ENCODE results near the gene PACRG. TPM values are rescaled to one million over a fixed set of nuclear protein-coding genes. Genes with fewer than 3 reads are reported as not detected.

The PACRG gene
- total and polyA plus RNA-seq, 4 donors, result 0.47 to 3.8 (median 2.4) TPM

DNA sequence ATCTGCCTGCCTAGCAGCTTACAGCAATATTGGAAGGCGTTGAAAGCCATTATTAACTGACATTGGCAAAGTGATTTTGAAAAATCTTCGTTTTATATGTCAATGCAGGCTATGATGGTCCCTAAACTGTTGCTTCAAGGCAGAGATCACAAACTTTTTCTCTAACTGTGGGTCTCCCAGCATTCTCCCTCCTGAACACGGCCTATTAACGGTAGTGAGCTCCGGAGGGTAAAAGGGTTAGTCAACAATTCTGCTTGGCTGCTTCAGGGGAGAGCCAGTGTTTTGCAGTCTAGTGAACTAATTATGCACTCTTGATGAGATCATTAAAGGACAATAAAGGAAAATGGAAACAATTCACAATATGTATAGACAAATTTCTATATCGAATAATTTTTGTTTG is 424.9 kb downstream of the PACRG start:
- Histone ChIP-seq H3K27ac (ENCODE audit: low read depth in 1 of 2, low read length in 2 of 2) (no peak overlapping the region), H3K4me3 (ENCODE audit: low read depth in 1 of 3, low read length in 3 of 3) (no peak overlapping the region), H3K9me3 (ENCODE audit: control insufficient read depth in 4 of 4, low read length in 3 of 4) (no peaks in the 10 kb centered on the region), H3K9ac (ENCODE audit: low read depth in 1 of 2, low read length in 2 of 2) (no peak overlapping the region), H3K36me3 (ENCODE audit: control insufficient read depth in 4 of 4, insufficient read depth in 3 of 4, low read depth in 1 of 4, low read length in 3 of 4) (no peaks in the 10 kb centered on the region), H3K27me3 (ENCODE audit: control insufficient read depth in 4 of 4, insufficient read depth in 4 of 4, low read length in 3 of 4) (peaks cover 0 to 3% (median 0%) of the 10 kb centered on the region in 4 donors), H3K4me1 (ENCODE audit: control insufficient read depth in 4 of 4, insufficient read depth in 4 of 4, low read length in 3 of 4) (no peaks in the 10 kb centered on the region)
- no peak for DNase-seq (ENCODE audit: low spot score)
- no peak for TF ChIP-seq HNF4A (conservative IDR thresholded peaks at IDR 0.05)
- TF ChIP-seq FOXA1 (IDR thresholded peaks at IDR 0.05), result no peak
- no peak for TF ChIP-seq RAD21 (IDR thresholded peaks at IDR 0.05)
- TF ChIP-seq, protein P1, sequence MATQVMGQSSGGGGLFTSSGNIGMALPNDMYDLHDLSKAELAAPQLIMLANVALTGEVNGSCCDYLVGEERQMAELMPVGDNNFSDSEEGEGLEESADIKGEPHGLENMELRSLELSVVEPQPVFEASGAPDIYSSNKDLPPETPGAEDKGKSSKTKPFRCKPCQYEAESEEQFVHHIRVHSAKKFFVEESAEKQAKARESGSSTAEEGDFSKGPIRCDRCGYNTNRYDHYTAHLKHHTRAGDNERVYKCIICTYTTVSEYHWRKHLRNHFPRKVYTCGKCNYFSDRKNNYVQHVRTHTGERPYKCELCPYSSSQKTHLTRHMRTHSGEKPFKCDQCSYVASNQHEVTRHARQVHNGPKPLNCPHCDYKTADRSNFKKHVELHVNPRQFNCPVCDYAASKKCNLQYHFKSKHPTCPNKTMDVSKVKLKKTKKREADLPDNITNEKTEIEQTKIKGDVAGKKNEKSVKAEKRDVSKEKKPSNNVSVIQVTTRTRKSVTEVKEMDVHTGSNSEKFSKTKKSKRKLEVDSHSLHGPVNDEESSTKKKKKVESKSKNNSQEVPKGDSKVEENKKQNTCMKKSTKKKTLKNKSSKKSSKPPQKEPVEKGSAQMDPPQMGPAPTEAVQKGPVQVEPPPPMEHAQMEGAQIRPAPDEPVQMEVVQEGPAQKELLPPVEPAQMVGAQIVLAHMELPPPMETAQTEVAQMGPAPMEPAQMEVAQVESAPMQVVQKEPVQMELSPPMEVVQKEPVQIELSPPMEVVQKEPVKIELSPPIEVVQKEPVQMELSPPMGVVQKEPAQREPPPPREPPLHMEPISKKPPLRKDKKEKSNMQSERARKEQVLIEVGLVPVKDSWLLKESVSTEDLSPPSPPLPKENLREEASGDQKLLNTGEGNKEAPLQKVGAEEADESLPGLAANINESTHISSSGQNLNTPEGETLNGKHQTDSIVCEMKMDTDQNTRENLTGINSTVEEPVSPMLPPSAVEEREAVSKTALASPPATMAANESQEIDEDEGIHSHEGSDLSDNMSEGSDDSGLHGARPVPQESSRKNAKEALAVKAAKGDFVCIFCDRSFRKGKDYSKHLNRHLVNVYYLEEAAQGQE (IDR thresholded peaks at IDR 0.05), result no peak
- no peak for TF ChIP-seq FOXA2 (IDR thresholded peaks at IDR 0.05)
- TF ChIP-seq YY1 (IDR thresholded peaks at IDR 0.05), result no peak
- TF ChIP-seq HNF4G (IDR thresholded peaks at IDR 0.05), result no peak
- TF ChIP-seq NR2F2 (IDR thresholded peaks at IDR 0.05), result no peak
- TF ChIP-seq RXRA (IDR thresholded peaks at IDR 0.05), result no peak
- WGBS, result 91% methylated on average over 6 of the region's 6 CpGs

DNA sequence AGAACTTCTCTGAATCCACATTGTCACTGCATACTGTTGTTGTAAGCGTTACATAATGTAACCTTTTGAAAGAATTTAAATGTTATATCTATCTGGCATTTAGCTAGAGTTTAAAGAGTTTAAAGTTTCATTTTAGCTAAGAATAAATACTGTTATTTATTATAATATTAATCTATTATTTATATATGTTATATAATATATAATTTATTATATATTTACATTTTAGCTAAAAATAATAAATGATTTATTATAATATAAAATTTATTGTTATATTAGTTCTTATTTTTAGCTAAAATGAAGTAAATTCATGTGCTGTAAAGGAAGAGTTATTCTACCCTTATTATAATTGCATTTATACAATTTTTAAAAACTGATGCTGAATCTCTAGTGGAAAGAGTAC is 431.3 kb downstream of the PACRG start:
- no peaks in the 10 kb centered on the region for H3K27me3 ChIP-seq (ENCODE audit: control insufficient read depth in 4 of 4, insufficient read depth in 4 of 4, low read length in 3 of 4)
- 97% methylated on average over 1 of the region's 1 CpG for WGBS
- H3K36me3 ChIP-seq (ENCODE audit: control insufficient read depth in 4 of 4, insufficient read depth in 3 of 4, low read depth in 1 of 4, low read length in 3 of 4), result no peaks in the 10 kb centered on the region
- H3K4me3 ChIP-seq (ENCODE audit: low read depth in 1 of 3, low read length in 3 of 3), result no peak overlapping the region
- no peak overlapping the region for H3K27ac ChIP-seq (ENCODE audit: low read depth in 1 of 2, low read length in 2 of 2)
- no peak overlapping the region for H3K9ac ChIP-seq (ENCODE audit: low read depth in 1 of 2, low read length in 2 of 2)
- DNase-seq (ENCODE audit: low spot score), result no peak
- peaks cover 0 to 12% (median 10%) of the 10 kb centered on the region in 4 donors for H3K4me1 ChIP-seq (ENCODE audit: control insufficient read depth in 4 of 4, insufficient read depth in 4 of 4, low read length in 3 of 4)
- no peak for TF ChIP-seq NR2F2 (IDR thresholded peaks at IDR 0.05)
- TF ChIP-seq EGR1 (IDR thresholded peaks at IDR 0.05; ENCODE audit: low read depth in 2 of 2), result no peak
- TF ChIP-seq RXRA (IDR thresholded peaks at IDR 0.05), result no peak
- TF ChIP-seq TAF1 (conservative IDR thresholded peaks at IDR 0.05), result no peak
- TF ChIP-seq JUND (IDR thresholded peaks at IDR 0.05), result no peak
- TF ChIP-seq, protein P2, sequence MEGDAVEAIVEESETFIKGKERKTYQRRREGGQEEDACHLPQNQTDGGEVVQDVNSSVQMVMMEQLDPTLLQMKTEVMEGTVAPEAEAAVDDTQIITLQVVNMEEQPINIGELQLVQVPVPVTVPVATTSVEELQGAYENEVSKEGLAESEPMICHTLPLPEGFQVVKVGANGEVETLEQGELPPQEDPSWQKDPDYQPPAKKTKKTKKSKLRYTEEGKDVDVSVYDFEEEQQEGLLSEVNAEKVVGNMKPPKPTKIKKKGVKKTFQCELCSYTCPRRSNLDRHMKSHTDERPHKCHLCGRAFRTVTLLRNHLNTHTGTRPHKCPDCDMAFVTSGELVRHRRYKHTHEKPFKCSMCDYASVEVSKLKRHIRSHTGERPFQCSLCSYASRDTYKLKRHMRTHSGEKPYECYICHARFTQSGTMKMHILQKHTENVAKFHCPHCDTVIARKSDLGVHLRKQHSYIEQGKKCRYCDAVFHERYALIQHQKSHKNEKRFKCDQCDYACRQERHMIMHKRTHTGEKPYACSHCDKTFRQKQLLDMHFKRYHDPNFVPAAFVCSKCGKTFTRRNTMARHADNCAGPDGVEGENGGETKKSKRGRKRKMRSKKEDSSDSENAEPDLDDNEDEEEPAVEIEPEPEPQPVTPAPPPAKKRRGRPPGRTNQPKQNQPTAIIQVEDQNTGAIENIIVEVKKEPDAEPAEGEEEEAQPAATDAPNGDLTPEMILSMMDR (IDR thresholded peaks at IDR 0.05; ENCODE audit: low read depth, low read length, missing input control), result no peak
- TF ChIP-seq, protein P1 (IDR thresholded peaks at IDR 0.05), result no peak
- no peak for TF ChIP-seq RAD21 (IDR thresholded peaks at IDR 0.05)
- TF ChIP-seq FOXA1 (IDR thresholded peaks at IDR 0.05), result no peak
- H3K9me3 ChIP-seq (ENCODE audit: control insufficient read depth in 4 of 4, low read length in 3 of 4), result no peaks in the 10 kb centered on the region
